IPS-NIHi7 (cell line): ENCODE results near the gene MOBP.

ENCODE experiments used
- DNase-seq: peaks from one replicate; pipeline ENCODE4 v3.0.0; 2012; ENCODE audit warnings: mixed read lengths; ENCODE audit errors: extremely low spot score

MOBP gene

GRCh38 chr3:39497753-39498152 lies 30.3 kb downstream of the MOBP start:
- no peak for DNase-seq

GRCh38 chr3:39499651-39500273 lies 32.3 kb downstream of the MOBP start:
- no peak for DNase-seq

GRCh38 chr3:39501059-39501458 lies 33.6 kb downstream of the MOBP start:
- DNase-seq = no peak

- no peak for DNase-seq
These were observed 34.7 kb downstream of the MOBP start for GRCh38 chr3:39501968-39502837.

- DNase-seq = no peak
These were observed 35.3 kb downstream of the MOBP start for GRCh38 chr3:39502838-39503145.

- DNase-seq = no peak
These were observed 38.6 kb downstream of the MOBP start for GRCh38 chr3:39505866-39506742.

GRCh38 chr3:39506863-39507262 lies 39.4 kb downstream of the MOBP start:
- DNase-seq = no peak

GRCh38 chr3:39513791-39514369 lies 46.4 kb downstream of the MOBP start:
- DNase-seq = no peak

GRCh38 chr3:39515681-39516441 lies 48.4 kb downstream of the MOBP start:
- no peak for DNase-seq

- no peak for DNase-seq
These were observed 51.6 kb downstream of the MOBP start for GRCh38 chr3:39519103-39519502.

GRCh38 chr3:39519554-39520288 lies 52.2 kb downstream of the MOBP start:
- no peak for DNase-seq

- no peak for DNase-seq
These were observed 54.0 kb downstream of the MOBP start for GRCh38 chr3:39521456-39521855.

- no peak for DNase-seq
These were observed 56.6 kb downstream of the MOBP start for GRCh38 chr3:39524107-39524506.

GRCh38 chr3:39528844-39529243 lies 61.4 kb downstream of the MOBP start:
- no peak for DNase-seq

GRCh38 chr3:39529577-39529976 lies 62.1 kb downstream of the MOBP start:
- DNase-seq = no peak

GRCh38 chr3:39531066-39531465 lies 63.6 kb downstream of the MOBP start:
- DNase-seq = no peak

- no peak for DNase-seq
These were observed 64.2 kb downstream of the MOBP start for GRCh38 chr3:39531665-39532064.

- DNase-seq = no peak
These were observed 65.3 kb downstream of the MOBP start for GRCh38 chr3:39532777-39533176.

GRCh38 chr3:39533226-39533625 lies 65.7 kb downstream of the MOBP start:
- no peak for DNase-seq

- DNase-seq = no peak
These were observed 72.9 kb downstream of the MOBP start for GRCh38 chr3:39540162-39540921.
